ENCODE results near the gene TMEM108.

The TMEM108 gene

DNA sequence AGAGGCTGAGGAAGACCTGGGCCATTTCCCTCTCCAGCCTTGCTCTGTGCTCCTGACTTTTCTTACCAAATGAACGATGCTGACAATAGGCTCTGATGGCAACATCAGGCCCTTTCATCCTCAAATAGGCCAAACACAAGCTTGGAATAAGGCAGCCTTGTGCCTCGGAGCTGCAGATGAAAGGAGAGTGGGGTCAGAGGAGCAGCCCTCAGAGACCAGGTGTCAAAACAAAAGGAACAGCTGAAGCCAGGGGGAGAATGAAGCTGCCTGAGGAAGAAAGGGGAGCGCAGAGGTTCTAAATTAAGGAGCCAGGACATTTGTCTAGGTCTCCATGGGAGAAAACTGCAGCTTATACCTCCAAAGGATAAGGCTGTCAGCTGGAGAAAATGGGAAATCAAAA lies 366.7 kb downstream of the TMEM108 start:
- no peak for ATAC-seq (ENCODE audit: insufficient read depth, low read depth)
- H3K79me2 ChIP-seq (ENCODE audit: insufficient read depth, low read length), result no peaks in the 10 kb centered on the region
- TF ChIP-seq, protein P1, sequence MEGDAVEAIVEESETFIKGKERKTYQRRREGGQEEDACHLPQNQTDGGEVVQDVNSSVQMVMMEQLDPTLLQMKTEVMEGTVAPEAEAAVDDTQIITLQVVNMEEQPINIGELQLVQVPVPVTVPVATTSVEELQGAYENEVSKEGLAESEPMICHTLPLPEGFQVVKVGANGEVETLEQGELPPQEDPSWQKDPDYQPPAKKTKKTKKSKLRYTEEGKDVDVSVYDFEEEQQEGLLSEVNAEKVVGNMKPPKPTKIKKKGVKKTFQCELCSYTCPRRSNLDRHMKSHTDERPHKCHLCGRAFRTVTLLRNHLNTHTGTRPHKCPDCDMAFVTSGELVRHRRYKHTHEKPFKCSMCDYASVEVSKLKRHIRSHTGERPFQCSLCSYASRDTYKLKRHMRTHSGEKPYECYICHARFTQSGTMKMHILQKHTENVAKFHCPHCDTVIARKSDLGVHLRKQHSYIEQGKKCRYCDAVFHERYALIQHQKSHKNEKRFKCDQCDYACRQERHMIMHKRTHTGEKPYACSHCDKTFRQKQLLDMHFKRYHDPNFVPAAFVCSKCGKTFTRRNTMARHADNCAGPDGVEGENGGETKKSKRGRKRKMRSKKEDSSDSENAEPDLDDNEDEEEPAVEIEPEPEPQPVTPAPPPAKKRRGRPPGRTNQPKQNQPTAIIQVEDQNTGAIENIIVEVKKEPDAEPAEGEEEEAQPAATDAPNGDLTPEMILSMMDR (IDR thresholded peaks at IDR 0.05; ENCODE audit: borderline replicate concordance, extremely low read depth, low read length, poor library complexity, severe bottlenecking), result no peak
- TF ChIP-seq EZH2 (IDR thresholded peaks at IDR 0.05; ENCODE audit: borderline replicate concordance, low read depth, low read length, severe bottlenecking), result no peak
- no peaks in the 10 kb centered on the region for H3K36me3 ChIP-seq (ENCODE audit: insufficient read depth, low read length)
- no peak overlapping the region for H3K4me2 ChIP-seq (ENCODE audit: insufficient read depth, low read length)
- no peaks in the 10 kb centered on the region for H4K20me1 ChIP-seq (ENCODE audit: insufficient read depth, low read length)
- no peaks in the 10 kb centered on the region for H3K9me3 ChIP-seq (ENCODE audit: insufficient read depth, low read length, severe bottlenecking)
- H3K4me1 ChIP-seq (ENCODE audit: insufficient read depth, low read length), result no peaks in the 10 kb centered on the region
- H3K27me3 ChIP-seq (ENCODE audit: insufficient read depth, low read length, poor library complexity), result no peaks in the 10 kb centered on the region
- H3K9ac ChIP-seq (ENCODE audit: low read depth, low read length), result no peak overlapping the region
- no peak for DNase-seq
- no peak overlapping the region for H2AFZ ChIP-seq (ENCODE audit: low read depth, low read length)
- H3K4me3 ChIP-seq (ENCODE audit: low read depth in 1 of 2, low read length in 2 of 2), result no peak overlapping the region
- H3K27ac ChIP-seq (ENCODE audit: low read length), result no peak overlapping the region

DNA sequence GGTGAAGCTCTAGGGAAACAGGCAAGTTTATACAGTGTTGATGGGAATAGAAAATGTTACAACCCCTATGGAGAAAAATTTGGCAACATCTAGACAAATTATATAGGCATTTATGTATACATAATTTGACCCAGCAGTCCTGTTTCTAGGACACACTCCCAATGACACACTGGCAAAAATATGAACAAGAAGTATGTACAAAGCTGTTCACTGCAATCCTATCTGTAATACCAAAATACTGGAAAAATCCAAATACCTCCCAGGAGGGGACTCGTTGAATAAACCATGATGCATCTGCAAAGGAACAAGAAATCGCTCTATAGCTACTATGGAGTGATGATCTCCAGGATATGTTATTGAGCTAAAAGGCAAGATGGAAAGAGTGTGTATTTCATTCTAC lies 370.2 kb downstream of the TMEM108 start:
- Histone ChIP-seq H3K27ac (ENCODE audit: low read length) (no peak overlapping the region), H2AFZ (ENCODE audit: low read depth, low read length) (no peak overlapping the region), H3K9me3 (ENCODE audit: insufficient read depth, low read length, severe bottlenecking) (no peaks in the 10 kb centered on the region), H3K36me3 (ENCODE audit: insufficient read depth, low read length) (no peaks in the 10 kb centered on the region), H4K20me1 (ENCODE audit: insufficient read depth, low read length) (no peaks in the 10 kb centered on the region), H3K27me3 (ENCODE audit: insufficient read depth, low read length, poor library complexity) (no peaks in the 10 kb centered on the region), H3K9ac (ENCODE audit: low read depth, low read length) (no peak overlapping the region), H3K79me2 (ENCODE audit: insufficient read depth, low read length) (no peaks in the 10 kb centered on the region), H3K4me3 (ENCODE audit: low read depth in 1 of 2, low read length in 2 of 2) (no peak overlapping the region), H3K4me2 (ENCODE audit: insufficient read depth, low read length) (no peak overlapping the region), H3K4me1 (ENCODE audit: insufficient read depth, low read length) (no peaks in the 10 kb centered on the region)
- no peak for DNase-seq
- TF ChIP-seq EZH2 (IDR thresholded peaks at IDR 0.05; ENCODE audit: borderline replicate concordance, low read depth, low read length, severe bottlenecking), result no peak
- TF ChIP-seq, protein P1 (IDR thresholded peaks at IDR 0.05; ENCODE audit: borderline replicate concordance, extremely low read depth, low read length, poor library complexity, severe bottlenecking), result no peak
- no peak for ATAC-seq (ENCODE audit: insufficient read depth, low read depth)

DNA sequence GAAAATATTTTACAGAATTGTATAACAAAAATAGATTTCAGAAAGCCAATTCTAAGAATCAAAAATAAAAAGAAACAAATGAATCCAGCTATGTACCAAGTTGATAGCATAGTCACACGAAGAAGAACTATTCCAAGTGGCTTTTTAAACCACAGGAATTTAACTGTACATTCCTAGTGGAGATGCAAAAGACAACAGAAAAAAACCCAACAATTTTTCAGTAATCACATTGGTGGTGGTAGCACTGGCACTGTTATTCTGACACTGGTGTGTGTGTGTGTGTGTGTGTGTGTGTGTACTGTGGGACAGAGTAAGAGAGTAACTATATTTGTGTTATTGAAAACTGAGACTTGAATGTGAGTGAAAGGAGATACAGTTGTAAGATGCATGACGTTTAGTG lies 370.8 kb downstream of the TMEM108 start:
- no peak overlapping the region for H3K4me2 ChIP-seq (ENCODE audit: insufficient read depth, low read length)
- H4K20me1 ChIP-seq (ENCODE audit: insufficient read depth, low read length), result no peaks in the 10 kb centered on the region
- no peaks in the 10 kb centered on the region for H3K79me2 ChIP-seq (ENCODE audit: insufficient read depth, low read length)
- ATAC-seq (ENCODE audit: insufficient read depth, low read depth) (no peak), DNase-seq (no peak)
- no peaks in the 10 kb centered on the region for H3K9me3 ChIP-seq (ENCODE audit: insufficient read depth, low read length, severe bottlenecking)
- no peak overlapping the region for H3K9ac ChIP-seq (ENCODE audit: low read depth, low read length)
- H3K27me3 ChIP-seq (ENCODE audit: insufficient read depth, low read length, poor library complexity), result no peaks in the 10 kb centered on the region
- H3K4me1 ChIP-seq (ENCODE audit: insufficient read depth, low read length), result no peaks in the 10 kb centered on the region
- H2AFZ ChIP-seq (ENCODE audit: low read depth, low read length), result no peak overlapping the region
- no peaks in the 10 kb centered on the region for H3K36me3 ChIP-seq (ENCODE audit: insufficient read depth, low read length)
- H3K4me3 ChIP-seq (ENCODE audit: low read depth in 1 of 2, low read length in 2 of 2), result no peak overlapping the region
- H3K27ac ChIP-seq (ENCODE audit: low read length), result no peak overlapping the region
- TF ChIP-seq EZH2 (IDR thresholded peaks at IDR 0.05; ENCODE audit: borderline replicate concordance, low read depth, low read length, severe bottlenecking), result no peak
- TF ChIP-seq, protein P1 (IDR thresholded peaks at IDR 0.05; ENCODE audit: borderline replicate concordance, extremely low read depth, low read length, poor library complexity, severe bottlenecking), result no peak

Measured in DND-41 (cell line).